HuH-7 (cell line): ENCODE results near the gene DYRK1A.
"Not testable (repeated sequence)": the region's sequence is repeated elsewhere in the genome, so short reads cannot be mapped to it uniquely, and the experiment has no call there.

ENCODE experiments used
- DNase-seq: peaks from one replicate; pipeline ENCODE4 v3.0.0; 2011; ENCODE audit warnings: low spot score

The DYRK1A gene

GRCh38 chr21:37484535-37485474 lies 118.2 kb downstream of the DYRK1A start:
- DNase-seq, result no peak

GRCh38 chr21:37489553-37489952 lies 123.0 kb downstream of the DYRK1A start:
- DNase-seq, result no peak

- DNase-seq, result no peak
Observed at GRCh38 chr21:37490084-37490483, 123.5 kb downstream of the DYRK1A start.

GRCh38 chr21:37496972-37497371 lies 130.4 kb downstream of the DYRK1A start:
- DNase-seq, result no peak

- no peak for DNase-seq
Observed at GRCh38 chr21:37498664-37499063, 132.1 kb downstream of the DYRK1A start.

GRCh38 chr21:37502947-37503346 lies 136.4 kb downstream of the DYRK1A start:
- no peak for DNase-seq

GRCh38 chr21:37503848-37504467 lies 137.4 kb downstream of the DYRK1A start:
- DNase-seq, result no peak

GRCh38 chr21:37505963-37506362 lies 139.4 kb downstream of the DYRK1A start:
- DNase-seq, result no peak

GRCh38 chr21:37507716-37508115 lies 141.1 kb downstream of the DYRK1A start:
- DNase-seq, result no peak

GRCh38 chr21:37508341-37508740 lies 141.8 kb downstream of the DYRK1A start:
- no peak for DNase-seq

GRCh38 chr21:37509802-37510393 lies 143.3 kb downstream of the DYRK1A start:
- DNase-seq, result no peak

GRCh38 chr21:37511848-37512247 lies 145.3 kb downstream of the DYRK1A start:
- DNase-seq, result no peak

- no peak for DNase-seq
Observed at GRCh38 chr21:37513383-37513782, 146.8 kb downstream of the DYRK1A start.

GRCh38 chr21:37514038-37514667 lies 147.6 kb downstream of the DYRK1A start:
- no peak for DNase-seq

GRCh38 chr21:37516998-37517397 lies 150.4 kb downstream of the DYRK1A start:
- DNase-seq, result no peak

GRCh38 chr21:37520801-37521200 lies 154.2 kb downstream of the DYRK1A start:
- DNase-seq, result no peak

GRCh38 chr21:37521658-37522057 lies 155.1 kb downstream of the DYRK1A start:
- DNase-seq, result no peak

GRCh38 chr21:37522641-37523295 lies 156.2 kb downstream of the DYRK1A start:
- no peak for DNase-seq

- DNase-seq, result not testable (repeated sequence)
Observed at GRCh38 chr21:37524944-37525343, 158.4 kb downstream of the DYRK1A start.

- DNase-seq, result no peak
Observed at GRCh38 chr21:37525810-37526209, 159.2 kb downstream of the DYRK1A start.

GRCh38 chr21:37527103-37527502 lies 160.5 kb downstream of the DYRK1A start:
- no peak for DNase-seq

GRCh38 chr21:37527716-37528115 lies 161.1 kb downstream of the DYRK1A start:
- no peak for DNase-seq
